ENCODE measurements around the gene PCNT.
"Not testable (repeated sequence)": the region's sequence is repeated elsewhere in the genome, so short reads cannot be mapped to it uniquely, and the experiment has no call there.

PCNT gene

GRCh38 chr21:46304955-46305354, 19.0 kb upstream of the PCNT start:
- no peak for DNase-seq

GRCh38 chr21:46307625-46308024, 16.3 kb upstream of the PCNT start:
- DNase-seq = no peak

GRCh38 chr21:46308431-46308830, 15.5 kb upstream of the PCNT start:
- DNase-seq = no peak

- DNase-seq = not testable (repeated sequence)
Measured at GRCh38 chr21:46310260-46310659, 13.7 kb upstream of the PCNT start.

- DNase-seq = no peak
Measured at GRCh38 chr21:46311568-46311967, 12.4 kb upstream of the PCNT start.

- no peak for DNase-seq
Measured at GRCh38 chr21:46312949-46313348, 11.0 kb upstream of the PCNT start.

GRCh38 chr21:46314441-46315020, 9.4 kb upstream of the PCNT start:
- DNase-seq = no peak

GRCh38 chr21:46316708-46317324, 7.1 kb upstream of the PCNT start:
- no peak for DNase-seq

GRCh38 chr21:46317710-46318463, 6.1 kb upstream of the PCNT start:
- DNase-seq = no peak

GRCh38 chr21:46318464-46318845, 5.5 kb upstream of the PCNT start:
- no peak for DNase-seq

- DNase-seq = no peak
Measured at GRCh38 chr21:46319186-46319585, 4.8 kb upstream of the PCNT start.

- DNase-seq = no peak
Measured at GRCh38 chr21:46320331-46320801, 3.6 kb upstream of the PCNT start.

- no peak for DNase-seq
Measured at GRCh38 chr21:46322351-46323226, 1.4 kb upstream of the PCNT start.

- DNase-seq = no peak
Measured at GRCh38 chr21:46323227-46323709, 688 bp upstream of the PCNT start.

- peak; percentile 18 for DNase-seq
Measured at GRCh38 chr21:46324390-46325072, 575 bp downstream of the PCNT start.

GRCh38 chr21:46325073-46325912, 1.3 kb downstream of the PCNT start:
- DNase-seq = no peak

- no peak for DNase-seq
Measured at GRCh38 chr21:46326110-46326703, 2.3 kb downstream of the PCNT start.

GRCh38 chr21:46327711-46328110, 3.8 kb downstream of the PCNT start:
- no peak for DNase-seq

- DNase-seq = no peak
Measured at GRCh38 chr21:46328151-46328550, 4.2 kb downstream of the PCNT start.

GRCh38 chr21:46329796-46330195, 5.8 kb downstream of the PCNT start:
- DNase-seq = no peak

All from NCI-H524 treated with DMSO at 0.1 percent for 48 hours (cell line).